HL-60 (cell line): Measurements from ENCODE around the gene YKT6.

Experiments
- DNase-seq, 2 experiments: peaks; one replicate each; pipeline ENCODE4 v3.0.0-alpha.2; 2010 to 2020; ENCODE audit warnings: low read depth in 1 of 2, low spot score in 1 of 2
- H3K27ac ChIP-seq: fragments of 250-450 bp; sonication (Bioruptor Pico); replicated peaks from 2 replicates; pipeline ENCODE4 v1.5.1; 2020; ENCODE audit warnings: mild to moderate bottlenecking, moderate library complexity
- H3K27me3 ChIP-seq: fragments of 250-450 bp; sonication (Bioruptor Pico); 2 replicates; pipeline ENCODE4 v1.5.1; 2021; ENCODE audit warnings: mild to moderate bottlenecking, moderate library complexity; ENCODE audit not compliant: insufficient read depth, poor library complexity, severe bottlenecking
- H3K4me3 ChIP-seq: replicated peaks from 2 replicates; pipeline ENCODE4 v1.5.1; 2011; ENCODE audit warnings: mild to moderate bottlenecking, control low read depth, low read length; ENCODE audit not compliant: insufficient read depth
- GABPA ChIP-seq: IDR thresholded peaks from 2 replicates; pipeline ENCODE4 v1.6.1; 2012; ENCODE audit warnings: low read depth
- POLR2AphosphoS5 ChIP-seq: IDR thresholded peaks from 2 replicates; pipeline ENCODE4 v1.6.1; 2012; ENCODE audit warnings: low read depth
- SPI1 ChIP-seq: IDR thresholded peaks from 2 replicates; pipeline ENCODE4 v1.6.1; 2012; ENCODE audit warnings: low read depth, mild to moderate bottlenecking, borderline replicate concordance
- TF ChIP-seq, protein P1 (sequence below): IDR thresholded peaks from one replicate; pipeline ENCODE4 v1.5.1; 2011; ENCODE audit warnings: low read length, control low read depth, inconsistent platforms; ENCODE audit not compliant: insufficient read depth
- TF ChIP-seq, protein P2 (sequence below): IDR thresholded peaks from 2 replicates; pipeline ENCODE4 v1.6.1; 2012; ENCODE audit warnings: low read depth; ENCODE audit not compliant: insufficient replicate concordance

YKT6 gene

GRCh38 chr7:44222074-44222473 lies 21.3 kb downstream of the YKT6 start:
- H3K27ac ChIP-seq: no peak overlapping the region
- no peaks in the 10 kb centered on the region for H3K27me3 ChIP-seq
- no peak for DNase-seq
- TF ChIP-seq GABPA (no peak), SPI1 (no peak), POLR2AphosphoS5 (no peak)
- TF ChIP-seq, protein P1, sequence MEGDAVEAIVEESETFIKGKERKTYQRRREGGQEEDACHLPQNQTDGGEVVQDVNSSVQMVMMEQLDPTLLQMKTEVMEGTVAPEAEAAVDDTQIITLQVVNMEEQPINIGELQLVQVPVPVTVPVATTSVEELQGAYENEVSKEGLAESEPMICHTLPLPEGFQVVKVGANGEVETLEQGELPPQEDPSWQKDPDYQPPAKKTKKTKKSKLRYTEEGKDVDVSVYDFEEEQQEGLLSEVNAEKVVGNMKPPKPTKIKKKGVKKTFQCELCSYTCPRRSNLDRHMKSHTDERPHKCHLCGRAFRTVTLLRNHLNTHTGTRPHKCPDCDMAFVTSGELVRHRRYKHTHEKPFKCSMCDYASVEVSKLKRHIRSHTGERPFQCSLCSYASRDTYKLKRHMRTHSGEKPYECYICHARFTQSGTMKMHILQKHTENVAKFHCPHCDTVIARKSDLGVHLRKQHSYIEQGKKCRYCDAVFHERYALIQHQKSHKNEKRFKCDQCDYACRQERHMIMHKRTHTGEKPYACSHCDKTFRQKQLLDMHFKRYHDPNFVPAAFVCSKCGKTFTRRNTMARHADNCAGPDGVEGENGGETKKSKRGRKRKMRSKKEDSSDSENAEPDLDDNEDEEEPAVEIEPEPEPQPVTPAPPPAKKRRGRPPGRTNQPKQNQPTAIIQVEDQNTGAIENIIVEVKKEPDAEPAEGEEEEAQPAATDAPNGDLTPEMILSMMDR: no peak
- TF ChIP-seq, protein P2, sequence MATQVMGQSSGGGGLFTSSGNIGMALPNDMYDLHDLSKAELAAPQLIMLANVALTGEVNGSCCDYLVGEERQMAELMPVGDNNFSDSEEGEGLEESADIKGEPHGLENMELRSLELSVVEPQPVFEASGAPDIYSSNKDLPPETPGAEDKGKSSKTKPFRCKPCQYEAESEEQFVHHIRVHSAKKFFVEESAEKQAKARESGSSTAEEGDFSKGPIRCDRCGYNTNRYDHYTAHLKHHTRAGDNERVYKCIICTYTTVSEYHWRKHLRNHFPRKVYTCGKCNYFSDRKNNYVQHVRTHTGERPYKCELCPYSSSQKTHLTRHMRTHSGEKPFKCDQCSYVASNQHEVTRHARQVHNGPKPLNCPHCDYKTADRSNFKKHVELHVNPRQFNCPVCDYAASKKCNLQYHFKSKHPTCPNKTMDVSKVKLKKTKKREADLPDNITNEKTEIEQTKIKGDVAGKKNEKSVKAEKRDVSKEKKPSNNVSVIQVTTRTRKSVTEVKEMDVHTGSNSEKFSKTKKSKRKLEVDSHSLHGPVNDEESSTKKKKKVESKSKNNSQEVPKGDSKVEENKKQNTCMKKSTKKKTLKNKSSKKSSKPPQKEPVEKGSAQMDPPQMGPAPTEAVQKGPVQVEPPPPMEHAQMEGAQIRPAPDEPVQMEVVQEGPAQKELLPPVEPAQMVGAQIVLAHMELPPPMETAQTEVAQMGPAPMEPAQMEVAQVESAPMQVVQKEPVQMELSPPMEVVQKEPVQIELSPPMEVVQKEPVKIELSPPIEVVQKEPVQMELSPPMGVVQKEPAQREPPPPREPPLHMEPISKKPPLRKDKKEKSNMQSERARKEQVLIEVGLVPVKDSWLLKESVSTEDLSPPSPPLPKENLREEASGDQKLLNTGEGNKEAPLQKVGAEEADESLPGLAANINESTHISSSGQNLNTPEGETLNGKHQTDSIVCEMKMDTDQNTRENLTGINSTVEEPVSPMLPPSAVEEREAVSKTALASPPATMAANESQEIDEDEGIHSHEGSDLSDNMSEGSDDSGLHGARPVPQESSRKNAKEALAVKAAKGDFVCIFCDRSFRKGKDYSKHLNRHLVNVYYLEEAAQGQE: no peak
- no peak overlapping the region for H3K4me3 ChIP-seq

DNA sequence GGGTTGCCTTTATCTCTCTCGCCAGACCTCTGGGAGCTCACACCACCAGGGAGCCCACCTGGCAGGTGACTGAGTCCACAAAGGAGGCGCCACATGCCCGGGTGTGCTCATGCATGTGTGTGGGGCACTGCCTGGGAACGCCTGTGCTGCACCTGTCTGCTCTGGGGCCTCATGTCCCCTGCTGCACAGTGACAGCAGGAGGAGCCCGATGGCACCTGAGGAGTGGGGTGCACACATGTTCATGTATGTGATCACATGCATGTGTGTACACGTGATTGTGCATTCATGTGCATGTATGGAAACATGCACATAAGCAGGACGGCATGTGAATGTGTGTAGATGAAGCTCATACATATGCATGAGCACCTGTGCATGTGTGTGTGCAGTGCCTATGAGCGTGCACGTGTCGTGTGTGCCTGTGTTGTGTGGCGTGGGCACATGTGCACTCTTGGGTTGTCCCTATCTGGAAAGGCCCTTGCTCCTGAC lies 22.0 kb downstream of the YKT6 start:
- no peak for DNase-seq
- Histone ChIP-seq H3K4me3 (no peak overlapping the region), H3K27ac (no peak overlapping the region), H3K27me3 (no peaks in the 10 kb centered on the region)
- TF ChIP-seq SPI1: no peak
- TF ChIP-seq, protein P1: no peak
- TF ChIP-seq POLR2AphosphoS5: no peak
- TF ChIP-seq, protein P2: no peak
- TF ChIP-seq GABPA: no peak

GRCh38 chr7:44223362-44224079 lies 22.7 kb downstream of the YKT6 start:
- no peak overlapping the region for H3K27ac ChIP-seq

More at GRCh38 chr7:44223362-44224079, 22.7 kb downstream of the YKT6 start:
- no peak for DNase-seq
- no peak overlapping the region for H3K4me3 ChIP-seq
- no peaks in the 10 kb centered on the region for H3K27me3 ChIP-seq
- TF ChIP-seq, protein P2: no peak
- TF ChIP-seq SPI1: no peak
- TF ChIP-seq GABPA: no peak
- TF ChIP-seq POLR2AphosphoS5: no peak
- TF ChIP-seq, protein P1: no peak
